ENCODE results near the gene HSF5.

Gene HSF5

GRCh38 chr17:58373923-58374322 lies 114.3 kb downstream of the HSF5 start:
- H2AFZ ChIP-seq (ENCODE audit: low read length) = no peak overlapping the region
- H3F3A ChIP-seq (ENCODE audit: insufficient read depth, low read length) = no peaks in the 10 kb centered on the region
- H3K9ac ChIP-seq (ENCODE audit: low read length) = no peak overlapping the region
- H3K4me2 ChIP-seq (ENCODE audit: low read depth, low read length) = no peak overlapping the region
- H3K27ac ChIP-seq (ENCODE audit: low read length) = no peak overlapping the region
- no peaks in the 10 kb centered on the region for H3K9me3 ChIP-seq (replicated peaks; ENCODE audit: insufficient read depth, low read length)
- H3K9me2 ChIP-seq (replicated peaks; ENCODE audit: insufficient read depth, low read length) = no peaks in the 10 kb centered on the region
- H3K27me3 ChIP-seq (replicated peaks; ENCODE audit: insufficient read depth, low read length) = no peaks in the 10 kb centered on the region
- no peak overlapping the region for H3K4me3 ChIP-seq (ENCODE audit: low read length)
- TF ChIP-seq EZH2phosphoT487 (IDR thresholded peaks at IDR 0.05; ENCODE audit: low read length) (no peak), CTCF (IDR thresholded peaks at IDR 0.05; ENCODE audit: low read length) (no peak), EZH2 (optimal IDR thresholded peaks at IDR 0.05; ENCODE audit: low read depth, low read length) (no peak)
- no peaks in the 10 kb centered on the region for H4K20me1 ChIP-seq (ENCODE audit: insufficient read depth, low read length)
- no peak for DNase-seq
- H3K79me2 ChIP-seq (ENCODE audit: low read length) = no peaks in the 10 kb centered on the region
- H3K36me3 ChIP-seq (replicated peaks; ENCODE audit: insufficient read depth, low read length) = no peaks in the 10 kb centered on the region
- H3K4me1 ChIP-seq (ENCODE audit: low read length) = no peaks in the 10 kb centered on the region

- Histone ChIP-seq H3K27me3 (replicated peaks; ENCODE audit: insufficient read depth, low read length) (no peaks in the 10 kb centered on the region), H3K9me2 (replicated peaks; ENCODE audit: insufficient read depth, low read length) (no peaks in the 10 kb centered on the region), H3K4me3 (ENCODE audit: low read length) (no peak overlapping the region), H4K20me1 (ENCODE audit: insufficient read depth, low read length) (no peaks in the 10 kb centered on the region), H3K27ac (ENCODE audit: low read length) (no peak overlapping the region), H2AFZ (ENCODE audit: low read length) (no peak overlapping the region), H3K9me3 (replicated peaks; ENCODE audit: insufficient read depth, low read length) (no peaks in the 10 kb centered on the region), H3K4me2 (ENCODE audit: low read depth, low read length) (no peak overlapping the region), H3K79me2 (ENCODE audit: low read length) (no peaks in the 10 kb centered on the region), H3K9ac (ENCODE audit: low read length) (no peak overlapping the region), H3K36me3 (replicated peaks; ENCODE audit: insufficient read depth, low read length) (no peaks in the 10 kb centered on the region), H3K4me1 (ENCODE audit: low read length) (no peaks in the 10 kb centered on the region), H3F3A (ENCODE audit: insufficient read depth, low read length) (no peaks in the 10 kb centered on the region)
- DNase-seq = no peak
- TF ChIP-seq EZH2phosphoT487 (IDR thresholded peaks at IDR 0.05; ENCODE audit: low read length) (no peak), EZH2 (optimal IDR thresholded peaks at IDR 0.05; ENCODE audit: low read depth, low read length) (no peak), CTCF (IDR thresholded peaks at IDR 0.05; ENCODE audit: low read length) (no peak)
Measured at GRCh38 chr17:58373003-58373402, 115.2 kb downstream of the HSF5 start.

- Histone ChIP-seq H4K20me1 (ENCODE audit: insufficient read depth, low read length) (no peaks in the 10 kb centered on the region), H3K9me2 (replicated peaks; ENCODE audit: insufficient read depth, low read length) (no peaks in the 10 kb centered on the region), H3F3A (ENCODE audit: insufficient read depth, low read length) (0 out of 2 replicates have a peak, but pooled peaks cover under 1% of the 10 kb centered on the region), H2AFZ (ENCODE audit: low read length) (no peak overlapping the region), H3K4me3 (ENCODE audit: low read length) (no peak overlapping the region), H3K9ac (ENCODE audit: low read length) (no peak overlapping the region), H3K27ac (ENCODE audit: low read length) (no peak overlapping the region), H3K27me3 (replicated peaks; ENCODE audit: insufficient read depth, low read length) (no peaks in the 10 kb centered on the region), H3K79me2 (ENCODE audit: low read length) (no peaks in the 10 kb centered on the region), H3K9me3 (replicated peaks; ENCODE audit: insufficient read depth, low read length) (no peaks in the 10 kb centered on the region), H3K4me2 (ENCODE audit: low read depth, low read length) (no peak overlapping the region), H3K36me3 (replicated peaks; ENCODE audit: insufficient read depth, low read length) (no peaks in the 10 kb centered on the region), H3K4me1 (ENCODE audit: low read length) (peaks cover 7% of the 10 kb centered on the region)
- no peak for DNase-seq
- TF ChIP-seq CTCF (IDR thresholded peaks at IDR 0.05; ENCODE audit: low read length) (no peak), EZH2phosphoT487 (IDR thresholded peaks at IDR 0.05; ENCODE audit: low read length) (no peak), EZH2 (optimal IDR thresholded peaks at IDR 0.05; ENCODE audit: low read depth, low read length) (no peak)
Measured at GRCh38 chr17:58371300-58371950, 116.8 kb downstream of the HSF5 start.

Data from MM.1S (cell line).